Kidney (tissue), 14 donors: ENCODE measurements around the gene TGFBR1. TPM values are rescaled to one million over a fixed set of nuclear protein-coding genes. Genes with fewer than 3 reads are reported as not detected.

Source experiments
- DNase-seq, 5 donors: peaks; one replicate each; pipeline ENCODE4 v3.0.0-alpha.2; 2013 to 2020
- FAIRE-seq: peaks from 2 replicates; lab custom pipeline; 2012; peaks lifted over from hg19 to GRCh38; lab: Jason Lieb, UNC
- H3K27ac ChIP-seq, 2 donors: one replicate each; pipeline ENCODE4 v1.7.0; 2013; ENCODE audit warnings: low read depth in 2 of 2, low read length in 2 of 2, inconsistent platforms in 1 of 2
- H3K27me3 ChIP-seq: one replicate; pipeline ENCODE4 v1.7.1; 2013; ENCODE audit warnings: low read length, inconsistent platforms; ENCODE audit not compliant: control insufficient read depth, insufficient read depth
- H3K36me3 ChIP-seq, 3 donors: one replicate each; pipeline versions ENCODE4 v1.7.0 to v1.7.1; 2013; ENCODE audit warnings: low read length in 3 of 3, control low read depth in 1 of 3, inconsistent platforms in 1 of 3; ENCODE audit not compliant: insufficient read depth in 3 of 3, control insufficient read depth in 2 of 3
- H3K4me1 ChIP-seq, 3 donors: one replicate each; pipeline versions ENCODE4 v1.7.0 to v1.7.1; 2013; ENCODE audit warnings: low read length in 3 of 3, inconsistent platforms in 1 of 3, low read depth in 1 of 3; ENCODE audit not compliant: control insufficient read depth in 2 of 3, insufficient read depth in 2 of 3
- H3K4me3 ChIP-seq, 3 donors: one replicate each; pipeline versions ENCODE4 v1.7.0 to v1.8.1; 2013; ENCODE audit warnings: low read length in 3 of 3, control low read depth in 1 of 3, inconsistent platforms in 1 of 3
- H3K9ac ChIP-seq, 3 donors: one replicate each; pipeline versions ENCODE4 v1.7.0 to v1.7.1; 2013; ENCODE audit warnings: low read length in 3 of 3, control low read depth in 1 of 3, inconsistent platforms in 1 of 3
- H3K9me3 ChIP-seq, 3 donors: one replicate each; pipeline versions ENCODE4 v1.7.0 to v1.7.1; 2013; ENCODE audit warnings: low read length in 3 of 3, control low read depth in 1 of 3, inconsistent platforms in 1 of 3; ENCODE audit not compliant: control insufficient read depth in 2 of 3, insufficient read depth in 1 of 3
- CTCF ChIP-seq: IDR thresholded peaks from 3 replicates; pipeline ENCODE4 v1.5.1; 2012; ENCODE audit warnings: mild to moderate bottlenecking, moderate library complexity, borderline replicate concordance; ENCODE audit not compliant: insufficient read depth; ENCODE audit errors: extremely low read depth
- intact Hi-C: fragments of 100-400 bp; cut with DNase I; formaldehyde crosslinking; loops from one replicate; pipeline ENCODE4 v1.11.1; 2022
- polyA plus RNA-seq: library from polyadenylated mRNA; stranded (reverse); fragments of 350-450 nt; fragmentation: Illumina TruSeq; extraction: RNeasy Lipid Tissue Mini Kit (QIAGEN cat#74804); gene quantifications from one replicate; pipeline ENCODE4 v1.2.3, GENCODE V29; 2014; ENCODE audit warnings: low read depth, low replicate concordance; ENCODE audit not compliant: insufficient read depth
- total RNA-seq: library from RNA; stranded (reverse); fragmentation: NEBNext Ultra II Directional; extraction: Animal tissue kit (Norgen Biotek cat#: 25700); gene quantifications from one replicate; pipeline ENCODE4 v1.2.1, GENCODE V29; 2021
- donor health status: control.
- donor health status: control.
- donor health status: control.
- donor health status: control.
- donor health status: control.
- donor health status: DM: yes; HTN: yes; CAD: no.
- donor health status: Normal renal cell carcinoma (clear cell type).

The TGFBR1 gene
- total and polyA plus RNA-seq, 2 donors from 2014 or later = 7.9 to 50.8 TPM

DNA sequence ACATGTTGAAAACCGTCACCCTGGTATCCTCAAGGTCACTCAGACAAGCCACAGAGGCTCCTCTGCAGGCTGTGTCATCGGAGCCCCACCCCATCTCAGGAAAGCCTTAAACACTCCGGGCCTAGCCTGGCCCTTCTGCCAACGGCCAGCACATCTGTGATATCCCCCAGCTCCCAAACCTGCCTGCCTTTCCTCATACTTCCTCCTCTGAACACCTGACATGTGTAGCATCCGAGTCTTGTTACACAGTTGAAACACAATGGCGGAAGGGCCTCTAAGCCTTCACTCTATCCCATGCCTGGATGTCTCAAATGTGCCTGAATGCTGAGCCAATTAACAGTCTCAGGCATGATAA, 32.9 kb upstream of the TGFBR1 start:
- intact Hi-C loops = no loop called here
- DNase-seq = no peak
- no peaks in the 10 kb centered on the region for H3K4me1 ChIP-seq
- no peaks in the 10 kb centered on the region for H3K27me3 ChIP-seq
- no peaks in the 10 kb centered on the region for H3K36me3 ChIP-seq
- FAIRE-seq = no peak
- TF ChIP-seq CTCF = no peak
- no peak overlapping the region for H3K9ac ChIP-seq
- H3K9me3 ChIP-seq = no peaks in the 10 kb centered on the region
- no peak overlapping the region for H3K27ac ChIP-seq
- no peak overlapping the region for H3K4me3 ChIP-seq

GRCh38 chr9:99073347-99073746, 31.6 kb upstream of the TGFBR1 start:
- DNase-seq (no peak), FAIRE-seq (no peak)
- intact Hi-C loops = no loop called here
- H3K9ac ChIP-seq = no peak overlapping the region
- H3K27ac ChIP-seq = no peak overlapping the region
- H3K36me3 ChIP-seq = no peaks in the 10 kb centered on the region
- no peak for TF ChIP-seq CTCF
- no peaks in the 10 kb centered on the region for H3K27me3 ChIP-seq
- H3K9me3 ChIP-seq = no peaks in the 10 kb centered on the region
- no peak overlapping the region for H3K4me3 ChIP-seq
- no peaks in the 10 kb centered on the region for H3K4me1 ChIP-seq

DNA sequence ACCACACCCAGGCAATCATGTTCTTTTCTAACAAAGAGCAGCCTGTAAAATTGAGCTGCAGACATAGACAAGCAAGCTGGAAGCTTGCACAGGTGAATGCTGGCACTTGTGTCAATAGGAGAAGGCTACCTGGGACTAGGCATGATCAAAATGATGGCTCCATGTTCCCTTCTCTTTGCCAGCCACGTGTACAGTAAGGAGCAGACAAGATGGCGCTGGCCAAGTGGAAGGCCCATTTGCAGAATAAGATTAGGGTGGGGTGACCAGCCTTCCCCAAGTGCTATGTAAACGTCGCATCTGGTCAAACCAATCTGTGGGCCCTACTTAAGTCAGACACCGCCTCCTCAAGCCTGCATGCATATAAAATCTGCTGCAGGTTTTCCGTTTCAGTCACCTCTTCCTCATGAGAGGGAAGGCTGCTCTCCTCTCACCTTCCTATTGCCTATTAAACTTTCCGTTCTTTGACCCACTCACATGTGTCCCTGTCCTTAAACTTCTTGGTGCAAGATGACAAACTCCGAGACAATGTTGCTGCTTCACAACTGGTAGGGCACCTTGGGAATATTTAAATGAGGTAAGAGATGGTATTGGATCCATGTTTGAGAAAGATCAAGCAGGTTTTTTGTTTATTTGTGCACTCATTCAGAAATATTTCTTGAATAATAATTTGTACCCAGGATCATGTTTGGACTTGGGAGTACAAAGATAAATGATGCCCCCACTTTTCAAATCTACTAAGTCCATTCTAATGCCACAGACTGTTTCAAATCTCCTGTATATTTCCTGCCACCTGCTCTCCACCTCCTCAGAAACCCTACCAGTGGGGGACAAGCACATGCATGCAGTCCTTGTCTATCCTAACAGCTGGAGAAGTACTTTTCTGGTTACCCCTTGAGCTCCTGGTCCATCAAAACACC, 30.7 kb upstream of the TGFBR1 start:
- Histone ChIP-seq H3K4me3 (no peak overlapping the region), H3K27me3 (no peaks in the 10 kb centered on the region), H3K4me1 (no peaks in the 10 kb centered on the region), H3K27ac (no peak overlapping the region), H3K9ac (no peak overlapping the region), H3K9me3 (no peaks in the 10 kb centered on the region), H3K36me3 (no peaks in the 10 kb centered on the region)
- intact Hi-C loops = no loop called here
- DNase-seq (no peak), FAIRE-seq (no peak)
- no peak for TF ChIP-seq CTCF

DNA sequence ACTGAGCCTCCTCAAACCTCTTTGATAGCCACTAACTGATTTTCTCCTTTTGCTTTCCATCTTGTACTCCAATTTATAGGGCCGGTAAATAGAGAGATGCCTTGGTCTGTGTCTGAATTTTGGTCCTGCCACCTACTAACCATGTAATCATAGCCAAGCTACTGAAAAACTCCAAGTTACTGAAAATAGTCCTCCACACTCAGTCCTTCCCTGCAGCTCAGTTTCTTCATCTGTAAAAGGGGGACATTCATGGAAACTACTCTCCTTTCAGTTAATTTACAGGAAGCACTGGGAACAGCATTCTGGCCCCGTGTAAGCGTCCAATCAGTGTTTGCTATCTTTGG, 30.0 kb upstream of the TGFBR1 start:
- Histone ChIP-seq H3K9me3 (no peaks in the 10 kb centered on the region), H3K9ac (no peak overlapping the region), H3K27me3 (no peaks in the 10 kb centered on the region), H3K27ac (no peak overlapping the region), H3K36me3 (no peaks in the 10 kb centered on the region), H3K4me3 (no peak overlapping the region), H3K4me1 (no peaks in the 10 kb centered on the region)
- no peak for FAIRE-seq
- TF ChIP-seq CTCF = no peak
- intact Hi-C loops = no loop called here
- DNase-seq = no peak
